Loucy (cell line): ENCODE data around the gene CDH5.

Experiments used
- EZH2phosphoT487 ChIP-seq: fragments of 200-600 bp; IDR thresholded peaks from 2 replicates; pipeline ENCODE4 v1.6.1; 2018; ENCODE audit warnings: antibody characterized with exemption, mild to moderate bottlenecking, moderate library complexity, borderline replicate concordance
- TF ChIP-seq, protein P1 (sequence below): fragments of 200-600 bp; sonication (generic); conservative IDR thresholded peaks from 2 replicates; pipeline ENCODE4 v1.5.1; 2014; ENCODE audit warnings: mild to moderate bottlenecking, antibody characterized with exemption, low read length

DNA sequence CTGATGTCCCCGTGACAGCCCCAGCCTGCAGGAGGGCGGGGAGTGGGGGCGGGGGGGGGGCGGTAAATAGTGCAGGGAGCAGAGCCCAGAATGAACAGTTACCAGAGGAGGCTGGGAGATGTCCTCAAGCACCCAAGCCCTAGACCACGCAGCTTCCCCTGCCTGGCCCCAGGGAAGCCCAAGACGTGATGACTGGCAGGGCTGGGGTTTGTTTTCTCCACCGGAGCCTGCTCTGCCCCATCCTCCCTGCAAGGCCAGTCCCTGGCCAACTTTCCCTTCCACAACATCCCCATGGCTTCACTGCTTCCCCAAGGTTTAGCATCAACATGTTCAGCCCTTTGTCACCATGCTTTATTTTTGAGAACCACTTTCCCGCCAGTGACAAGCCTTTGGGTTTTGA lies 59.2 kb downstream of the CDH5 start:
- TF ChIP-seq, protein P1, sequence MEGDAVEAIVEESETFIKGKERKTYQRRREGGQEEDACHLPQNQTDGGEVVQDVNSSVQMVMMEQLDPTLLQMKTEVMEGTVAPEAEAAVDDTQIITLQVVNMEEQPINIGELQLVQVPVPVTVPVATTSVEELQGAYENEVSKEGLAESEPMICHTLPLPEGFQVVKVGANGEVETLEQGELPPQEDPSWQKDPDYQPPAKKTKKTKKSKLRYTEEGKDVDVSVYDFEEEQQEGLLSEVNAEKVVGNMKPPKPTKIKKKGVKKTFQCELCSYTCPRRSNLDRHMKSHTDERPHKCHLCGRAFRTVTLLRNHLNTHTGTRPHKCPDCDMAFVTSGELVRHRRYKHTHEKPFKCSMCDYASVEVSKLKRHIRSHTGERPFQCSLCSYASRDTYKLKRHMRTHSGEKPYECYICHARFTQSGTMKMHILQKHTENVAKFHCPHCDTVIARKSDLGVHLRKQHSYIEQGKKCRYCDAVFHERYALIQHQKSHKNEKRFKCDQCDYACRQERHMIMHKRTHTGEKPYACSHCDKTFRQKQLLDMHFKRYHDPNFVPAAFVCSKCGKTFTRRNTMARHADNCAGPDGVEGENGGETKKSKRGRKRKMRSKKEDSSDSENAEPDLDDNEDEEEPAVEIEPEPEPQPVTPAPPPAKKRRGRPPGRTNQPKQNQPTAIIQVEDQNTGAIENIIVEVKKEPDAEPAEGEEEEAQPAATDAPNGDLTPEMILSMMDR: no peak
- no peak for TF ChIP-seq EZH2phosphoT487
